SU-DHL-6 (cell line): Measurements from ENCODE around the gene MEIS3.

Experiments used
- H2AFZ ChIP-seq: fragments of 200-600 bp; sonication (generic); 2 replicates; pipeline ENCODE4 v1.6.1; 2014; ENCODE audit warnings: low read depth, mild to moderate bottlenecking, moderate library complexity, mixed read lengths, antibody characterized with exemption, low read length; ENCODE audit not compliant: severe bottlenecking
- H3F3A ChIP-seq: fragments of 200-600 bp; shearing (Covaris generic); 2 replicates; pipeline ENCODE4 v1.6.0; 2016; ENCODE audit warnings: antibody characterized with exemption, mild to moderate bottlenecking; ENCODE audit not compliant: insufficient read depth
- H3K27ac ChIP-seq: fragments of 200-600 bp; sonication (generic); 2 replicates; pipeline ENCODE4 v1.5.1; 2016; ENCODE audit warnings: low read depth, mild to moderate bottlenecking, low read length, moderate library complexity, mixed read lengths
- H3K27me3 ChIP-seq: fragments of 200-600 bp; sonication (generic), shearing (Covaris generic); 2 replicates; pipeline ENCODE4 v1.6.0; 2014; ENCODE audit warnings: mild to moderate bottlenecking, low read length
- H3K36me3 ChIP-seq: fragments of 200-600 bp; sonication (generic); 2 replicates; pipeline ENCODE4 v1.6.1; 2014; ENCODE audit warnings: mild to moderate bottlenecking, low read length, mixed read lengths
- H3K4me2 ChIP-seq: fragments of 300-600, 200-600 bp; shearing (Covaris generic), sonication (generic); 2 replicates; pipeline ENCODE4 v1.6.0; 2014; ENCODE audit warnings: low read length, low read depth, mild to moderate bottlenecking; ENCODE audit not compliant: poor library complexity, severe bottlenecking
- H3K4me3 ChIP-seq: fragments of 200-600 bp; sonication (generic); 2 replicates; pipeline ENCODE4 v1.5.1; 2014; ENCODE audit warnings: antibody characterized with exemption, low read length, mild to moderate bottlenecking, mixed read lengths; ENCODE audit not compliant: insufficient read depth, poor library complexity, severe bottlenecking
- H3K79me2 ChIP-seq: fragments of 200-600 bp; sonication (generic); 2 replicates; pipeline ENCODE4 v1.6.1; 2014; ENCODE audit warnings: mild to moderate bottlenecking, low read length, moderate library complexity; ENCODE audit not compliant: insufficient read depth
- H3K9ac ChIP-seq: fragments of 200-600 bp; sonication (generic); 2 replicates; pipeline ENCODE4 v1.7.0; 2014; ENCODE audit warnings: mild to moderate bottlenecking, low read length
- H3K9me2 ChIP-seq: fragments of 200-600 bp; sonication (generic); replicated peaks from 2 replicates; pipeline ENCODE4 v1.6.1; 2014; ENCODE audit warnings: low read length; ENCODE audit not compliant: insufficient read depth
- H3K9me3 ChIP-seq: fragments of 200-600 bp; sonication (generic); 2 replicates; pipeline ENCODE4 v1.6.1; 2014; ENCODE audit warnings: low read length, mixed read lengths; ENCODE audit not compliant: insufficient read depth
- H4K20me1 ChIP-seq: fragments of 200-600 bp; sonication (generic); 2 replicates; pipeline ENCODE4 v1.6.1; 2014; ENCODE audit warnings: low read depth, mild to moderate bottlenecking, antibody characterized with exemption, low read length, moderate library complexity, mixed read lengths
- CTCF ChIP-seq: fragments of 200-600 bp; sonication (generic); IDR thresholded peaks from one replicate; pipeline ENCODE4 v1.5.1; 2017; ENCODE audit warnings: antibody characterized with exemption, mild to moderate bottlenecking, low read length, moderate library complexity; ENCODE audit not compliant: insufficient read depth, poor library complexity, severe bottlenecking
- EZH2phosphoT487 ChIP-seq: fragments of 200-600 bp; sonication (generic), shearing (Covaris generic); conservative IDR thresholded peaks from 2 replicates; pipeline ENCODE4 v1.6.1; 2018; ENCODE audit warnings: mild to moderate bottlenecking, antibody characterized with exemption, low read length, moderate library complexity, mixed read lengths

Gene MEIS3

GRCh38 chr19:47419030-47419783 is at the start of gene MEIS3:
TSS of gene MEIS3 (minus strand) at chr19:47419527. CDS start at chr19:47419081, 446 bp downstream.
- Histone ChIP-seq H4K20me1 (no peaks in the 10 kb centered on the region), H2AFZ (no peak within 1 kb of the TSS), H3K27me3 (0 out of 2 replicates have a peak, but pooled peaks cover 3% of the 10 kb centered on the region), H3K36me3 (no peaks in the 10 kb centered on the region), H3K9ac (no peak within 1 kb of the TSS), H3K9me2 (no peaks in the 10 kb centered on the region), H3K4me2 (no peak within 1 kb of the TSS), H3K9me3 (no peaks in the 10 kb centered on the region), H3K79me2 (no peaks in the 10 kb centered on the region), H3K4me3 (no peak within 1 kb of the TSS), H3K27ac (no peak within 1 kb of the TSS), H3F3A (0 out of 2 replicates have a peak, but pooled peaks cover 4% of the 10 kb centered on the region)
- TF ChIP-seq CTCF (no peak), EZH2phosphoT487 (no peak)

GRCh38 chr19:47467914-47468313 is 48.6 kb upstream of the MEIS3 start:
- Histone ChIP-seq H3K27me3 (no peaks in the 10 kb centered on the region), H3K9me2 (no peaks in the 10 kb centered on the region)

GRCh38 chr19:47465957-47466356 is 46.6 kb upstream of the MEIS3 start:
- H3K4me3 ChIP-seq: no peak overlapping the region
- H3K9me3 ChIP-seq: no peaks in the 10 kb centered on the region
- H3F3A ChIP-seq: no peaks in the 10 kb centered on the region
- H2AFZ ChIP-seq: no peak overlapping the region
- no peak overlapping the region for H3K9ac ChIP-seq
- H3K9me2 ChIP-seq: no peaks in the 10 kb centered on the region
- H3K79me2 ChIP-seq: no peaks in the 10 kb centered on the region
- H3K4me2 ChIP-seq: no peak overlapping the region
- TF ChIP-seq EZH2phosphoT487 (no peak), CTCF (no peak)
- no peak overlapping the region for H3K27ac ChIP-seq
- H3K36me3 ChIP-seq: no peaks in the 10 kb centered on the region
- no peaks in the 10 kb centered on the region for H3K27me3 ChIP-seq
- H4K20me1 ChIP-seq: no peaks in the 10 kb centered on the region

More at GRCh38 chr19:47467914-47468313, 48.6 kb upstream of the MEIS3 start:
- Histone ChIP-seq H3F3A (no peaks in the 10 kb centered on the region), H3K27ac (no peak overlapping the region), H3K36me3 (no peaks in the 10 kb centered on the region), H3K4me3 (no peak overlapping the region), H4K20me1 (no peaks in the 10 kb centered on the region), H3K9ac (no peak overlapping the region), H2AFZ (no peak overlapping the region), H3K9me3 (no peaks in the 10 kb centered on the region), H3K79me2 (no peaks in the 10 kb centered on the region), H3K4me2 (no peak overlapping the region)
- TF ChIP-seq EZH2phosphoT487 (no peak), CTCF (no peak)
